SK-N-MC (cell line): ENCODE data around the gene BLZF1.

Experiments used
- EZH2 ChIP-seq: fragments of 200-600 bp; sonication (generic); IDR thresholded peaks from one replicate; pipeline ENCODE4 v1.6.1; 2017; ENCODE audit warnings: antibody characterized with exemption
- POLR2AphosphoS5 ChIP-seq: IDR thresholded peaks from 2 replicates; pipeline ENCODE4 v1.6.1; 2012; ENCODE audit warnings: mild to moderate bottlenecking, low read depth, low read length, borderline replicate concordance

GRCh38 chr1:169361281-169361680 is 6.7 kb upstream of the BLZF1 start:
- TF ChIP-seq EZH2 (no peak), POLR2AphosphoS5 (no peak)
